ENCODE data around the gene ECI1. TPM values are rescaled to one million over a fixed set of nuclear protein-coding genes. Genes with fewer than 3 reads are reported as not detected.

The ECI1 gene
- total RNA-seq, 1 experiment from 2014 or later = 25.0 TPM

DNA sequence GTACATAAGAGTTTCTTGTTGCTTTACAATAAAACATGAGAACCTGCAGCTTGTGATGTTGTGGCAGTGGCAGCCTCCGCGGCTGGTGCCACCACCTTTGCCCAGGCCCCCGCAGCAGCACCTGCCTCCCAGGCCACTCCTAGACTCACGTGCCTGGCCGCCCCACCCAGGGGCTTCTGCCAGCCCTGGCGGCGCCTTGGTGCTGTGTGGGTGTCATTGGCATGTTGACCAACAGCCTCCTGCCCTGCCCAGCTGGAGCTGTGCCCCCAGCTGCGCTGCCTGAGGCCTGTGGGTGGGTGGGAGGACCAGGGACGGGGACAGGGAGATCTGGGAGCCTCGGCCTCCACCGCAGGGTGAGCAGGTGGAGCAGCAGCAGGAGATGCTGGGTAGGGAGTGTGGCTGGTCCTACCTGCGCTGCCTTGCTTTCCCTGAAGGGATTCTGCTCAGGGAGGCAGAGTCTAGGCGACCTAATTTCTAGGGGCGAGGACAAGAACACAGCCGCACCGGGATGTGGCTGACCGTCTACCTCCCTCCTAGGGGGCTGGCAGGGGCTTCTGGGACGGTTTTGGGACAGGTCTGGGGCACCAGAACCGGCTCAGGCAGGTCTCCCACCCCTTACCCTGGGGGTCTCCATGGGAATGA, 15.6 kb downstream of the ECI1 start:
- H3K27ac ChIP-seq = no peak overlapping the region
- peaks cover 13% of the 10 kb centered on the region for H3K36me3 ChIP-seq
- peaks cover 12% of the 10 kb centered on the region for H3K4me1 ChIP-seq
- no peak overlapping the region for H3K4me3 ChIP-seq
- no peaks in the 10 kb centered on the region for H3K27me3 ChIP-seq
- no peak for DNase-seq
- H3K9me3 ChIP-seq (replicated peaks) = no peaks in the 10 kb centered on the region

DNA sequence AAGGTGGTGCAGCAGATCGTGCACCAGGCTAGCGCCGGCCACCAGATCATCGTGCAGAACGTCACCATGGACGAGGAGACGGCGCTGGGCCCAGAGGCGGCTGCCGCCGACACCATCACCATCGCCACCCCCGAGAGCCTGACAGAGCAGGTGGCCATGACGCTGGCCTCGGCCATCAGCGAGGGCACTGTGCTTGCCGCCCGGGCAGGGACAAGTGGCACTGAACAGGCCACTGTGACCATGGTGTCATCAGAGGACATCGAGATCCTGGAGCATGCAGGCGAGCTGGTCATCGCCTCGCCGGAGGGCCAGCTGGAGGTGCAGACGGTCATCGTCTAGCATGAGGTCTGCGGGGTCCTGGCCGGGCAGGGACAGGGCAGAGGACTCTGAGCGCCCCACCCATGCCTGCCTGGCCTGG, 16.1 kb downstream of the ECI1 start:
- no peak overlapping the region for H3K4me3 ChIP-seq
- H3K4me1 ChIP-seq = peaks cover 18% of the 10 kb centered on the region
- H3K9me3 ChIP-seq (replicated peaks) = no peaks in the 10 kb centered on the region
- no peaks in the 10 kb centered on the region for H3K27me3 ChIP-seq
- DNase-seq = no peak
- peaks cover 13% of the 10 kb centered on the region for H3K36me3 ChIP-seq
- H3K27ac ChIP-seq = no peak overlapping the region

DNA sequence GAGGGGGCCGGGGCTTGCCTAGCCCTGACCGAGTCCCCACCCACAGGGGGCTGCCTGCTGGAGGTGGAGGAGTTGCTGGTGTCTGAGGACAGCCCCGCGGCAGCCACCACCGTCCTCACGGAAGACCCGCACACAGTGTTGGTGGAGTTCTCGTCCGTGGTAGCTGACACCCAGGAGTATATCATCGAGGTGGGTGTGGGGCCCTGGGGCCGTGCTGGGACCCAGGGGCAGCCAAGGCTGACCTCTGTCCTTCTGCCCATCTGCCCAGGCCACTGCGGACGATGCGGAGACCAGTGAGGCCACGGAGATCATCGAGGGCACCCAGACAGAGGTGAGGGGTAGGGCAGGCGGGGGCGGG, 16.6 kb downstream of the ECI1 start:
- Histone ChIP-seq H3K27me3 (no peaks in the 10 kb centered on the region), H3K36me3 (peaks cover 13% of the 10 kb centered on the region), H3K9me3 (replicated peaks) (no peaks in the 10 kb centered on the region), H3K4me1 (peaks cover 22% of the 10 kb centered on the region), H3K27ac (no peak overlapping the region), H3K4me3 (no peak overlapping the region)
- DNase-seq = no peak

DNA sequence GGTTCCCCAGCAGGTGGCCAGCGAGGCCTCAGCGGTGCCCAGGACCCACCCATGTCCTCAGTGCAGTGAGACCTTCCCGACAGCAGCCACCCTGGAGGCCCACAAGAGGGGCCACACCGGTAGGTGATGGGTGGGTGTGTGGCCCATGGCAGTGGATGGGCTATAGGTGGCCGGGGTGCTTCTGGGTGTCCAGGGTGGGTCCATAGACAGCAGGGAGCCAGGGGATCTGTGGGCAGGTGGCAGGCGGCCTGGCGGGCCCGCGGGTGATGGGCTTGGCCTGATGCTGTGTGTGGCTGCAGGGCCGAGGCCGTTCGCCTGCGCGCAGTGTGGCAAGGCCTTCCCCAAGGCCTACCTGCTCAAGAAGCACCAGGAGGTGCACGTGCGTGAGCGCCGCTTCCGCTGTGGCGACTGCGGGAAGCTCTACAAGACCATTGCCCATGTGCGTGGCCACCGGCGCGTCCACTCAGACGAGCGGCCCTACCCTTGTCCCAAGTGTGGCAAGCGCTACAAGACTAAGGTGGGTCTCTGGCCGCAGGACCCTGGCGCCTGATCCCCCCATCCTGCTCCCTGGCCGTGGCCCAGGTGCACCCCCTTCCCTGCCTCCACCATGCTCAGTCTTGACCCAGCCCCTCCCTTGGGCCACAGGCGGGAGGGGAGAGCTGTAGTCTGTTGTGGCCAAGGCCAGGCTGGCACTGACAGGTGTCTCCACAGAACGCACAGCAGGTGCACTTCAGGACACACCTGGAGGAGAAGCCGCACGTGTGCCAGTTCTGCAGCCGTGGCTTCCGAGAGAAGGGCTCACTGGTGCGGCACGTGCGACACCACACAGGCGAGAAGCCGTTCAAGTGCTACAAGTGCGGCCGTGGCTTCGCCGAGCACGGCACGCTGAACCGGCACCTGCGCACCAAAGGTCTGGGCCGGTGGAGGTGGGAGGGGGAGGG, 17.2 kb downstream of the ECI1 start:
- Histone ChIP-seq H3K4me1 (peaks cover 22% of the 10 kb centered on the region), H3K9me3 (replicated peaks) (no peaks in the 10 kb centered on the region), H3K4me3 (no peak overlapping the region), H3K36me3 (peaks cover 13% of the 10 kb centered on the region), H3K27me3 (no peaks in the 10 kb centered on the region), H3K27ac (no peak overlapping the region)
- no peak for DNase-seq

DNA sequence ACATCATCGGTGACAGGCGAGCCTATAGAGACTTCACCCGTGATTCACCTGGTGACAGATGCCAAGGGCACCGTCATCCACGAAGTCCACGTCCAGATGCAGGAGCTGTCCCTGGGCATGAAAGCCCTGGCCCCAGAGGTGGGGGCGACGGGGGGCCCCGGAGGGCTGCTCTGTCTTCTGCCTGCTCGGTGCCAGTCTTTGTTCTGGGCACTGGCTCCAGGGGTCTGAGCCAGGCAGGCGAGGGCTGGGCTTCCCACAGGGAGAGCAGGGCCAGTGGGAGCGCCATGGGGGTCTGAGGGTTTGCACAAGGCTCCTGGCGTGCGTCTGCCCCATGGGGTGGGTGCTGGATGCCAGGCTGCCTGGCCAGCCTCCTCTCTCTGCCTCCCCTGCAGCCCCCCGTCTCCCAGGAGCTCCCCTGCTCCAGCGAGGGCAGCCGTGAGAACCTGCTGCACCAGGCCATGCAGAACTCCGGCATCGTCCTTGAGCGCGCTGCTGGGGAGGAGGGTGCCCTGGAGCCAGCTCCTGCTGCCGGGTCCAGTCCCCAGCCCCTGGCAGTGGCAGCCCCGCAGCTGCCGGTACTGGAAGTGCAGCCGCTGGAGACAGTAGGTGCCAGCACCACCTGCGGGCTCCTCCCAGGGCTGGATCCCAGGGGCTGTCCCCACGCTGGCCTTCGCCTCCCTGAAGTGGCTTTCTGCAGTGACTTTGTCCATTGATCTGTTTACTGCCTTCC, 18.2 kb downstream of the ECI1 start:
- H3K4me3 ChIP-seq = no peak overlapping the region
- H3K27me3 ChIP-seq = no peaks in the 10 kb centered on the region
- peaks cover 16% of the 10 kb centered on the region for H3K36me3 ChIP-seq
- peaks cover 22% of the 10 kb centered on the region for H3K4me1 ChIP-seq
- H3K9me3 ChIP-seq (replicated peaks) = no peaks in the 10 kb centered on the region
- no peak for DNase-seq
- H3K27ac ChIP-seq = no peak overlapping the region

DNA sequence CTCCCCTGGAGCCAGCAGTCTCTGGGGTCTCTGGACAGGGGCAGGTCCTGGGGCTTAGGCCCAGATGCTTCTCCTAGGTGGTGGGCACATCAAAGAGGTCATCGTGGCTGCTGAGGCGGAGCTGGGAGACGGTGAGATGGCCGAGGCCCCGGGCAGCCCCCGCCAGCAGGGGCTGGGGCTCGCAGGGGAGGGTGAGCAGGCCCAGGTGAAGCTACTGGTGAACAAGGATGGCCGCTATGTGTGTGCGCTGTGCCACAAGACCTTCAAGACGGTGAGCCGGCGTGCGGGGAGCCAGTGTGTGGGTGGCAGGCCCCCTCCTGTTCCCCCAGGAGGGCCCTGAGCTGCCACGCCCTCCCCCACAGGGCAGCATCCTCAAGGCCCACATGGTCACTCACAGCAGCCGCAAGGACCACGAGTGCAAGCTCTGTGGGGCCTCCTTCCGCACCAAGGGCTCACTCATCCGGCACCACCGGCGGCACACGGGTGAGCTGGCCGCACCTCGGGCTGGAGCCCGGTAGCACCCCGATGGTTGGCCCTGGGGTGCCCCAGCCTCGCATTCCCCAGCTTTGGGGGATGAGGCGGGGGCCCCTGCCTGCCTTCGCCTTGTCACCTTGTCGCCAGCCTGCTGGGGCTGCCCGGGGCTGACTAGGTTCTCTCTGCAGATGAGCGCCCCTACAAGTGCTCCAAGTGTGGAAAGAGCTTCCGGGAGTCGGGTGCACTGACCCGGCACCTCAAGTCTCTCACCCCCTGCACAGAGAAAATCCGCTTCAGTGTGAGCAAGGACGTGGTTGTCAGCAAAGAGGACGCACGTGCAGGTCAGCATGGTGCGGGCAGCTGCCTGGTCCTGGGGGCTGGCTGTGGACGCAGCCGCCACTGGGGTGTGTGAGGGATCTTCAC, 19.0 kb downstream of the ECI1 start:
- Histone ChIP-seq H3K4me1 (peaks cover 22% of the 10 kb centered on the region), H3K36me3 (peaks cover 16% of the 10 kb centered on the region), H3K27ac (no peak overlapping the region), H3K27me3 (no peaks in the 10 kb centered on the region), H3K9me3 (replicated peaks) (no peaks in the 10 kb centered on the region), H3K4me3 (no peak overlapping the region)
- no peak for DNase-seq

DNA sequence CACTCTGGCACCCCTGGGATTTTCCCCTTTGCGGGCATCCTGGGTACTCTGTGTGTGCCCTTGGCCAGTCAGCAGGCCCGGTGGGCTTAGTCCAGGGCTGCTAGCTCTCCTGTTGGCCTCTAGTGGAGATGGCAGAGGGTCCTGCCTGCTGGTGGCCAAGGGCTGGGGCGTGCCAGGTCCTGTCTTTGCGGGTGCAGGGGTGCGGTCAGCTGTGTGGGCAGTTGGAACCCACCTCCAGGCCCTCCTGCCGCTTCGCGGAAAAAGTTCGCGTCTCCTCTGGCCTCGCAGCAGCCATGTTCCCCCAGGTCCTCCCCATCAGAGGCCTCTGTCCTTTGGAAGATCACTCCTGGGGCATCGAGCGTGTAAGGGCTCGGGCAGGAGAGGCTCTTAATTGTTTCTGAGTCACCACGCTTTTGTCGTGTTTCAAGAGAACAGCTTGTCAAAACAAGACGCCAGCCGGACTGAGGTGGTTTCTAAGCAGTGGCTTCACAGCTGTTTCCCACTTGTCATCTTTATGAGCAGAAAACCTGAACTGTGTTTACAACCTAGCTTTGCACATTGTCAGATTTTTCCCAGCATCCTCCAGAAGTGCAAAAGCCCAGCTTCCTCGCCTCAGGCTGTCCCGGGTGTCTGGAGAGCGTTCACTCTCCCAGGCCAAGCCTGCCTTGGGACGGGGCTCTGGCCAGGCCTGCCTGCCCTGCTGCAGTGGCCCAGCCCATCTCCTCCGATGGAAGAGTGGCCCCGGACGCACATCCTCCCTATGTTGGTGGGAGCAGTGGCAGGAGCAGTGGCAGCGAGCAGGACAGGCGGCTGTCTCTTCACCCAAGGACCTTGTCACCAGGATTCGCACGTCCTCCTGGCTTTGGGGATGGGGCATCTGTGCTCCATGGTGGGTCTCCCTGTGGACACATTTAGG, 20.1 kb downstream of the ECI1 start:
- H3K27ac ChIP-seq = peak overlapping the region; percentile 61
- peak; percentile 92 to 95 for DNase-seq

DNA sequence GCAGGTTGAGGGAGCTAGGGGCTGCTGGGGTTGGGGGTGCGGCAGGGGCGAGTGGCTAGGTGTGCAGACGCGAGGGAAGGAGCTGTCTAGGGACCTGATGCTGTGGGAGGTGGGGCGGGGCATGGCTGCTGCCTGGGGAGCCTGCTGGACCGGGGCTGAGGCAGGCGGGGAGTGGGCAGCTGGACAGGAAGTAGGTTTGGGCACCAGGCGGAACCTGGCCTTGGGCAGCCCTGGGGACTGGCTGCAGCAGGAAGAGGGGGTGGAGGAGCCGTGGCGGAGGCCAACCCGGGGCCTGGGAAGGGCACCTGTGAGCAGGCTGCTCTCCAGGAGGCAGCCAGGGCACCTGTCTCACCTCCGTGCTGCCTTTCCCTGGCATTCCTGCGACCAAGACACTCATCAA, 21.0 kb downstream of the ECI1 start:
- no peak for DNase-seq
- Histone ChIP-seq H3K27ac (peak overlapping the region; percentile 61), H3K4me3 (no peak overlapping the region), H3K27me3 (no peaks in the 10 kb centered on the region), H3K36me3 (peaks cover 13% of the 10 kb centered on the region), H3K9me3 (replicated peaks) (no peaks in the 10 kb centered on the region), H3K4me1 (peaks cover 22% of the 10 kb centered on the region)

More for the DNA sequence above, 20.1 kb downstream of the ECI1 start:
- Histone ChIP-seq H3K4me1 (peaks cover 22% of the 10 kb centered on the region), H3K36me3 (peaks cover 14% of the 10 kb centered on the region), H3K4me3 (no peak overlapping the region), H3K27me3 (no peaks in the 10 kb centered on the region), H3K9me3 (replicated peaks) (no peaks in the 10 kb centered on the region)

DNA sequence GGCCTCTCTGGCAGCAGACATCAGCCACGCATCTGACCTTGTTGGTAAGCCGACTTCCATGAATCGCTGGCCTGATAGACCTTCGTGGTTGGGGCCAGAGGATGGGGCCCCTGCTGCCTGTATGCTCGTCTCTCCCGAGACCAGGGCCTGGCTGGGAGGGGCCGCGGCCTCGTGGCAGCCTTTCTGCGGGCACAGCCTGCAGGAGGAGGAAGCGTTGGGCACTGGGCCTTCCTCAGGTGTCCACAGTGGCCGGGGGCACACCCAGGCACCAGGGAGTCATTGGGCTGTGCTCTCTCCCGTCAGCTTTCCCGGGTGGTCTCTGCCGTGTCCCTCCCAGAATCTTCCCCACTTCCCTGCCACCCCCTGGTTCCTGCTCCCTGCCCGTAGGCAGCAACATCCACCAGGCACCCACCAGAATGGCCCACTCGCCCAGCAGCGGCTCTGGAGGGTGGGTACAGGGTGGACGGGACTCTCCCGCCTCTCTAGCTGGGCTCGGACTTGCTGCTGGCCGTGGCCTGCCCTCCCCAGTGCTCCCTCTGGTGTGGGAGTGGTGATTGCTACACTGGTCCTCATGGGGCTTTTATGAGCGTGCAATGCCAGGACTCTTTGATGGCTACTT, 21.6 kb downstream of the ECI1 start:
- peaks cover 22% of the 10 kb centered on the region for H3K4me1 ChIP-seq
- H3K27ac ChIP-seq = no peak overlapping the region
- H3K27me3 ChIP-seq = no peaks in the 10 kb centered on the region
- peaks cover 10% of the 10 kb centered on the region for H3K36me3 ChIP-seq
- no peak overlapping the region for H3K4me3 ChIP-seq
- no peak for DNase-seq
- no peaks in the 10 kb centered on the region for H3K9me3 ChIP-seq (replicated peaks)

DNA sequence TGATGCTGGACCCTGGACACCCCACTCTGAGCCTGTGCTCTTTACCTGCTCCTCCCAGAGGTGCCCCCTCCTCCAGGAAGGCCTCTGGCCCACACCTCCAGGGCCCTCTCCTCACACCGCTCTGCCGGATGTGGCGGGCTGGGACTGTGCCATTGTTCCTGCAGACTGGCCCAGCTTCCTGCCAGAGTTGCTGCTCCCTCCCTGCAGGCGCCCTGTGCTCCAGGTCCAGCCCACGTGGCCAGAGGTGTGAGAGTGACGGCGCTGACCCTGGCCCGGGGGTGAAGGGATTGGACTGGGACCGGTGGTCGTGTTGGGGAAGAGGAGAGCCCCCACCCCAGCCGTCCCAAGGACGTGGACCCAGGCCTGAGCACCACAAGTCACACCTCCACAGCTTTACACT, 22.3 kb downstream of the ECI1 start:
- Histone ChIP-seq H3K9me3 (replicated peaks) (no peaks in the 10 kb centered on the region), H3K4me1 (peaks cover 22% of the 10 kb centered on the region), H3K4me3 (no peak overlapping the region), H3K36me3 (peaks cover 10% of the 10 kb centered on the region), H3K27me3 (no peaks in the 10 kb centered on the region), H3K27ac (no peak overlapping the region)
- DNase-seq = no peak

DNA sequence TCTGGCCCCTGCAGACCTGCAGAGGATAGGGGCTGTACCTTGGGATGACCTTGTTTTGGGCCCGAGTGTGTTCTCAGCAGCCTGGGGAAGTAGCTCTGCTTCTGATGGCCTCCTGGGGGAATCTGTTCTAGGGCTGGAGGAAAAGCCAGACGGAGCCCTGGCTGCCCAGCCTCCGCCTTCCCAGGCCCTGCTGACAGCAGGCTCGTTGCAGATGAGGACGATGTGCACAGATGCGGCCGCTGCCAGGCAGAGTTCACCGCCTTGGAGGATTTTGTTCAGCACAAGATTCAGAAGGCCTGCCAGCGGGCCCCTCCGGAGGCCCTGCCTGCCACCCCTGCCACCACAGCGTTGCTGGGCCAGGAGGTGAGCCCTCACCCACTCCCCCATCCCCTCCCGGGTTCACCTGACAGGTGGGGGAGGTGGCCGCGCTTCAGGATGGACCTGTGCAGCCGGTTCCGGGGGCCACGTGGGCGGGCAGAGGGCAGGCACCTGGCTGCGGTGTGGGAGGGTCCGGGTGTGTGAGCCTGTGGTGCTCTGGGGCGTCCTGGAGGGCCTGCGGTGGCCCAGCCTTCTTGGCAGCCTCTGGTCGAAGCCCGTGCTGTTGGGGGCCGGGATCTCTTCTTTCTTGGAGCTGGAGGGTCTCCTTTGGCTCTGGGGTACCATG, 23.1 kb downstream of the ECI1 start:
- Histone ChIP-seq H3K27ac (no peak overlapping the region), H3K27me3 (no peaks in the 10 kb centered on the region), H3K36me3 (peaks cover 7% of the 10 kb centered on the region), H3K4me1 (peaks cover 22% of the 10 kb centered on the region), H3K9me3 (replicated peaks) (no peaks in the 10 kb centered on the region), H3K4me3 (no peak overlapping the region)
- DNase-seq = no peak

DNA sequence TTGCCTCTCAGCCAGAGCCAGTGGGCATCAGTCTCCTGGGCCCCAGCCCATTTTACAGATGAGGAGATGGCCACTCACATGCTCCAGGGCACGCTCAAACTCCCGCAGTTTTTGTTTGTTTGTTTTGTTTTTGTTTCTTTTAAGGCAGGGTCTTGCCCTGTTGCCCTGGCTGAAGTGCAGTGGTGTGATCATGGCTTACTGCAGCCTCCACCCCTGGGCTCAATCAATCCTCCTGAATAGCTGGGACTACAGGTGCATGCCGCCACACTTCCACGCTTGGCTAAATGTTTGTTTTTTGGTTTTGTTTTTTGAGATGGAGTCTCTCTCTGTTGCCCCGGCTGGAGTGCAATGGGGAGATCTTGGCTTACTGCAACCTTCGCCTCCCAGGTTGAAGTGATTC, 24.5 kb downstream of the ECI1 start:
- H3K27ac ChIP-seq = no peak overlapping the region
- no peak overlapping the region for H3K4me3 ChIP-seq
- no peaks in the 10 kb centered on the region for H3K27me3 ChIP-seq
- peaks cover 3% of the 10 kb centered on the region; the same call in 1 of the 2 replicates for H3K36me3 ChIP-seq
- H3K4me1 ChIP-seq = peaks cover 19% of the 10 kb centered on the region
- DNase-seq = no peak
- H3K9me3 ChIP-seq (replicated peaks) = no peaks in the 10 kb centered on the region

Data from SJCRH30 (cell line).